T-helper 22 cell (primary cell): ENCODE results near the gene TEX14.
A peak's percentile ranks its signal among the peaks of the same experiment; 100 is the strongest.
"Not testable (repeated sequence)": the region's sequence is repeated elsewhere in the genome, so short reads cannot be mapped to it uniquely, and the experiment has no call there.

Experiments
- DNase-seq: peaks from one replicate; pipeline ENCODE4 v3.0.0-alpha.2; 2020; ENCODE audit warnings: low read depth

Gene TEX14

GRCh38 chr17:58565389-58566311, 126.2 kb downstream of the TEX14 start:
- no peak for DNase-seq

GRCh38 chr17:58564971-58565370, 126.9 kb downstream of the TEX14 start:
- DNase-seq = no peak

DNA sequence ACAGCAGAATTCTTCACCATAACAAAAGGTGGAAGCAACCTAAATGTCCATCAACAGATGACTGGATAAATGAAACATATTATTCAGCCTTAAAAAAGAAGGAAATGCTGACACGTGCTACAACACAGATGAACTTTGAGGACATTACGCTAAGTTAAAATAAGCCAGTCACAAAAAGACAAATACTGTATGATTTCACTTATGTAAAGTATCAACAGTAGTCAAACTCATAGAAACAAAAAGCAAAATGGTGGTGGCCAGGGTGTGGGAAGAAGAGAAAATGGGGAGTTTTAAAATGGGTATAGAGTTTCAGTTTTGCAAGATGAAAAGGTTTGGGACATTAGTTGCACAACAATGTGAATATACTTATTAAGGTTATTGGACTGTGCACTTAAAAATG, 127.6 kb downstream of the TEX14 start:
- no peak for DNase-seq

DNA sequence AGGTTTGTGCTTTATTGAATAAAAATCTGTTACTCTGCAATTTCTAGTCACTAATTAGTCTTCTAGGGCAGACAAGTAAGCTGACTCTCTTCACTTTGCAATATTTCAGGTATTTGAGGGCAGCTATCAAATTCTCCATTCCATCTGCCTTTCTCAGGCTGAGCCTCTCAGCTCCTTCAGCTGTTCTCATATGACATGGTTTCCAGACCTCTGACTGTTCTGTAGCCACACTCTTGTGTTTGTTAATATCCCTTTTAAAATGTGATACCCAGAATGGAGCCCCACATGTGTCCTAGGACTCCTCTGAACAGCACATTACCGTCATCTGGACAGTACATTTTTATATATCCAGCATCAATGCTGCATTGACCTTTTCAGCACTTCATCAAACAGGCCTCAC, 131.3 kb downstream of the TEX14 start:
- DNase-seq = no peak

DNA sequence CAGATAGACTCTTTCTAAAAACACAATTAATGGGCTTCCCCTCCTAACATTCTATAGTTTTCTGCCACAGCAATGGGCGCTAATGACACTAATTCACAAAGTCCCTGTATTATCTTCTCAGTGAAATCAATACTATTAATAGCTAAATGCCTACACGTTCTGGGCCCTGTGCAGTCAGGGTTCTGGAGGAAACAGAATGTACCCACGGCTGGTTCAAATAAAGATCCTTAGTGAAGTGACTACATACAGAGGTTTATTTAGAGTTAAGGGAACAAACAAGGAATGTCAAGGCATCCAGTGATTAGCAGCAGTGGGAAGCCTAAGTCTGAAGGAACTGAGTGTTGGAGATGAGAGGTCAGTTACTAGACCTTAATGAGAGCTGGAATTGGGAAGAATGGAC, 133.9 kb downstream of the TEX14 start:
- DNase-seq = no peak

DNA sequence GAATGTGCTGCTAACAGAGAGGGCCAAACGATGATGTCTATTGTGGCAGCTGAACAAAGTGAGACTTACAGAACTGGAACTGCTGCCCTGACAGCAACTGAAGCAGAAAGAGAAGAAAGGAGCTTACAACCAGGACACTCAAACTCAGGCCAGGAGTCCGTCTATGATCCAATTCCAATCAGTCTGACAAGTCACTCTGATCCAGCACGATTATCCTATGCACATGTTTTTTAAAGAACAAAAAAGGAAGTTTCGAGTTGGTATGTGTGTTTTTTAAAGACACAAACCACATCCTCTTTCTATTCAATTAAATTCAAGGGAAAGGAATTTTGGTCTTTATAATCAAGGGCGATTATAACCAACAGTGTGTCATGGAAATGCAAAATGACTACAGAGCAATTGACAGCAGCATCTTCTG, 135.0 kb downstream of the TEX14 start:
- no peak for DNase-seq

DNA sequence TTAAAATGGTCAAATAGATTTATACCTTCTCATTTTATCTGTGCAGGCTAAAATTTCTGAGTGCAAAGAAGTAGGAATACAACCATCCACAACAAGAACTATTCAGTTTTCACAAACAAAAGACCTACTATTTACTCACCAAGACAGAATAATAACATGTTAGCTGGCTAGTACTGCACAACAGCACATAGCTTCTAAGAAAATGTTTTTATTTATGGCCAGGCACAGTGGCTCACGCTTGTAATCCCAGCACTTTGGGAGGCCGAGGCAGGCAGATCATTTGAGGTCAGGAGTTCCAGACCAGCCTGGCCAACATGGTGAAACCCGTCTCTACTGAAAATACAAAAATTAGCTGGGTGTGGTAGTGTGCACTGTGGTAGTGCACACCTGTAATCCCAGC, 136.7 kb downstream of the TEX14 start:
- not testable (repeated sequence) for DNase-seq

- no peak for DNase-seq
Measured at GRCh38 chr17:58541249-58541648, 150.6 kb downstream of the TEX14 start.

- no peak for DNase-seq
Measured at GRCh38 chr17:58539698-58540097, 152.1 kb downstream of the TEX14 start.

DNA sequence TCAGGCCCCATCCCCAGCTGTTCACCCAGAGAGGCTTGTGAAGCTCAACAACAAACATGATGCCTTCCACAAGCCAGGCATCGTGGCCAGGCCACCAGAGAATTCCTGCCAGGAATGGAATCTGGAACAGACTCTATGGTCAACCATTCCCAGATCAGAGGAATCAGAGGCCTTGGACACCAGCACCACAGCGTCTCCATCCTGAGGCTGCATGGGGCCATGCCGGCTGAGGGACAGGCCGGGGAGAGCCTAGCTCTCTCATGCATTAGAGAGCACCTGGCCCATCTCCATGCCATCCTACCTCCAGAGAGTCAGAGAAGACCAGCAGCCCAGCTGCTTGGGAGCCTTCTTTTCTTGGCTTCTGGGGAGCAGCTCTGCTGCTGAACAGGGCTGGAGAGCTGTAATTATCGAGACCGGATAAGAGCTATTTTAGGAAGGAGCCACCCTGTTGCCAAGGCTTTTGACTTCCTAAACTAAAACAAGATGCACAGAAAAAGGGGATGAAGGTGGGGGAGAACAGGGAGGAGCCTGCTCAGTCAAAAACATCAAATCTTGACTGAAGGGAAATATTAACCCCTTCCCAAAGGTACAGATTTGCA, 152.9 kb downstream of the TEX14 start:
- DNase-seq = no peak

DNA sequence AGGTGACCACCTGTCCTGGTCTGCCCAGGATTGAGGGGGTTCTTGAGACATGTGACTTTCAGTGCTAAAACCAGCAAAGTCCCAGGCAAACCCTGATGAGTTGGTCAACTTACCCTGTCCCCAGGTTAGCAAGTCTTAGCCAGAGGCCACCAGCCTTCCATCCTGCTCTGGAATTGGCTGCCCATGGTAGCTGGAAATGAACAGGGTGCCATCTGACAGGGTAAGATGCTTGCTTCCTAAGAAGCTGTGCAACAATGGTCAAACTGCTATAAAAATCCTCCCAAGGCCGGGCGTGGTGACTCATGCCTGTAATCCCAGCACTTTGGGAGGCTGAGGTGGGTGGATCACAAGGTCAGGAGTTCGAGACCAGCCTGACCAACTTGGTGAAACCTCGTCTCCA, 154.6 kb downstream of the TEX14 start:
- no peak for DNase-seq

GRCh38 chr17:58536542-58536941, 155.3 kb downstream of the TEX14 start:
- no peak for DNase-seq

- no peak for DNase-seq
Measured at GRCh38 chr17:58535431-58535830, 156.4 kb downstream of the TEX14 start.

- no peak for DNase-seq
Measured at GRCh38 chr17:58534901-58535421, 156.9 kb downstream of the TEX14 start.

DNA sequence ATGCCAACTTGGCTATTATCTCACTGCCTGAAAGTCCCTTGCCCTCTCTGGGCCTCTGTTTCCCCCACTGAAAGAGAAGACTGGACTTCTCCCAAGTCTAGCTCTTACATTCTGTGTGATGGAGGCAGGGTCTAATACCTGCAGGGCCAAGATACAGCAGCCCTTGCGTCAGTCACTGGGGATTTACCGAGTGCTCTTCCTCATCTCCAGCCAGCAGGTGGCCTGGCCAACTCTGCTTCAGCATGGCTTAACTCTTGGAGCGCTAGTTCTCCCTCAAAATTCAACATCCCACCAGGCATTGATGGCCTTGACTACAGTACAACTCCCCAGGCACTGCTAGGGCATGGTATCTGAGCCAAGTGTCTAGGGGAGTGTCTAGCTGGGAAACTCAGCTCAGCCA, 157.5 kb downstream of the TEX14 start:
- no peak for DNase-seq

- no peak for DNase-seq
Measured at GRCh38 chr17:58533616-58534188, 158.1 kb downstream of the TEX14 start.

- DNase-seq = no peak
Measured at GRCh38 chr17:58532555-58532951, 159.3 kb downstream of the TEX14 start.

GRCh38 chr17:58531661-58532554, 159.9 kb downstream of the TEX14 start:
- DNase-seq = peak; percentile 41

GRCh38 chr17:58531122-58531521, 160.7 kb downstream of the TEX14 start:
- no peak for DNase-seq

GRCh38 chr17:58530655-58531054, 161.2 kb downstream of the TEX14 start:
- no peak for DNase-seq

GRCh38 chr17:58529275-58529674, 162.6 kb downstream of the TEX14 start:
- no peak for DNase-seq

- no peak for DNase-seq
Measured at GRCh38 chr17:58528443-58528842, 163.4 kb downstream of the TEX14 start.
